ENCODE results near the gene NKD2.

Gene NKD2

DNA sequence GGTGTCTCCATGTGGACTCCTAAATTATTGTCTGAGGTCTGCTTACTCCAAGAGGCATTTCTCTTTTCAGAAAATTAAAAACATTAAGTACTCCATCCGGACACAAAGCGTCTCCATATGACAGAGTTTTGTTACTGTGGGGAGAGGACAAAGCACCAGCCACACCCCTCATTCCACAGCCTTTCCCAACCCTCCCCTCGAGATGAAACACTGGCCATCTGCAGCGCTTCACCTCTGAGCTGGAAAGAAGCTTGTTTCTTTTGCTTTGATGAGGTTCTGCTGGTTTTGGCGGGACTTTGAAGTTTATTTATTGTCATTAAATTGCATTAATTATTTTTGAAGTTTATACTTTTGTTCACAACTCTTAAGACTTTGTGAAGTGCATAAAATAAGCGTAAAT is 27.6 kb upstream of the NKD2 start:
- H3K4me1 ChIP-seq (ENCODE audit: control insufficient read depth in 1 of 2, insufficient read depth in 1 of 2, low read depth in 1 of 2, low read length in 1 of 2), result no peaks in the 10 kb centered on the region
- H3K9me3 ChIP-seq, result no peaks in the 10 kb centered on the region
- no peak overlapping the region for H3K4me3 ChIP-seq (ENCODE audit: low read depth in 1 of 2, low read length in 1 of 2)
- no peak overlapping the region for H3K27ac ChIP-seq
- no peaks in the 10 kb centered on the region for H3K36me3 ChIP-seq
- TF ChIP-seq, protein P1, sequence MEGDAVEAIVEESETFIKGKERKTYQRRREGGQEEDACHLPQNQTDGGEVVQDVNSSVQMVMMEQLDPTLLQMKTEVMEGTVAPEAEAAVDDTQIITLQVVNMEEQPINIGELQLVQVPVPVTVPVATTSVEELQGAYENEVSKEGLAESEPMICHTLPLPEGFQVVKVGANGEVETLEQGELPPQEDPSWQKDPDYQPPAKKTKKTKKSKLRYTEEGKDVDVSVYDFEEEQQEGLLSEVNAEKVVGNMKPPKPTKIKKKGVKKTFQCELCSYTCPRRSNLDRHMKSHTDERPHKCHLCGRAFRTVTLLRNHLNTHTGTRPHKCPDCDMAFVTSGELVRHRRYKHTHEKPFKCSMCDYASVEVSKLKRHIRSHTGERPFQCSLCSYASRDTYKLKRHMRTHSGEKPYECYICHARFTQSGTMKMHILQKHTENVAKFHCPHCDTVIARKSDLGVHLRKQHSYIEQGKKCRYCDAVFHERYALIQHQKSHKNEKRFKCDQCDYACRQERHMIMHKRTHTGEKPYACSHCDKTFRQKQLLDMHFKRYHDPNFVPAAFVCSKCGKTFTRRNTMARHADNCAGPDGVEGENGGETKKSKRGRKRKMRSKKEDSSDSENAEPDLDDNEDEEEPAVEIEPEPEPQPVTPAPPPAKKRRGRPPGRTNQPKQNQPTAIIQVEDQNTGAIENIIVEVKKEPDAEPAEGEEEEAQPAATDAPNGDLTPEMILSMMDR (IDR thresholded peaks at IDR 0.05), result no peak
- no peaks in the 10 kb centered on the region for H3K27me3 ChIP-seq

DNA sequence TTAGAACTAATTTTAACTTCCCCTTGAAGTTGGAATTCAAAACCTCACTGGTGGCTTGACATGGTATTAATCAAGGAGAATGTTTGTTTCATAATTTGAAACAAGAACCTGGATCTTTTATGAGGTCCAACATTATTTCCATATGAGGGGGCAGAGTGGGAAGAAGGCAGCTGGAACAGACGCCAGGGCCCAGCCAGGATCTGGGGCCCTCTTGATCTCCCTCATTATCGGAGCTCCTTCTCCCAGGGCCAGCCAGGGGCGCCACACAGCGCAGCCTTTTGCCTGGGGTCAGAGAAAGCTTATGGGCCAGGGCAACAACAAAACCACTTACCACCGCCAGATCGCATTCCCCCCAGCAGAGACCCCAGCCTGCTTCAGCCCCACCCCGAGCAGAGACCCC is 27.1 kb upstream of the NKD2 start:
- TF ChIP-seq, protein P1 (IDR thresholded peaks at IDR 0.05), result no peak
- no peaks in the 10 kb centered on the region for H3K4me1 ChIP-seq (ENCODE audit: control insufficient read depth in 1 of 2, insufficient read depth in 1 of 2, low read depth in 1 of 2, low read length in 1 of 2)

DNA sequence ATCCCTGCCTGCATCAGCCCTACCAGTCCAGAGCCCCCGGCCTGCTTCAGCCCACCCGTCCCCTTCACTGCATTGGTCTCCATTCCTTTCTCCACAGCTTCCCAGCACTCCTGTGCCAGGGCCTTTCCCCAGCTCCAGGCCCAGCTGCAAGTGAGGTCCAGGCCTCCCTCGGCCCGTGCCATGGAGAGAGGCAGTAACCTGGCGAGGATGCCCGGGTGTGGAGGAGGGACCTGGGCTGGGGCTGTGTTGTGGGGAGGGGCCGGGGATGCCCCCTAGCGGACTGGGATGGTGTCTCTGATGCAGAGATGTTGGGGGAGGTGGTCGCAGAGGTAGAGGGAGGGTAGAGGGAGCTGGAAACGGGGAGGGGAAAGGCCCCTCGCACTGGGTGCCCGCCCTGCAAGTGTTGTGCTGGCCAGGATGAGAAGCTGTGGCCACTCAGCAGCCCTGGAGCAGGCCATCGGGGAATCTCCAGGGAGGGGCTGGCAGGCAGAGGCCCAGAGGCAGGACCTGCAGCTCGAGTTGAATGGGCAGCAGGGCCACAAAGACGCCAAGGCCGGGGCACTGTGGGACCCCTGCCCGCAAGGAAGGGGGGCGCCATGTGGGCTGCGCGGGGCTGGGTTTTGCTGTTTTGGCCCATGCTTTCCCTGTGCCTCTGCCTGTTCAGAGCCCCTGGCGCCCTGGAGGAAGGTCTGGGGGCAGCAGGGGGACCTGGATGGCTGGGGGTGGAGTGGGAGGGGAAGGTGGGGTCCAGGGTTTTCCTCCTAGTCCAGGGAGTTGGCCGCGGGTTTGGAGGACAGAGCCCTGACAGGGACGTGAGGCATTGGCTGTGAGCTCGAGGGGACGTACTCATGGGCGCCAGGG is 26.0 kb upstream of the NKD2 start:
- Histone ChIP-seq H3K27ac (no peak overlapping the region), H3K36me3 (no peaks in the 10 kb centered on the region), H3K4me3 (ENCODE audit: low read depth in 1 of 2, low read length in 1 of 2) (no peak overlapping the region), H3K4me1 (ENCODE audit: control insufficient read depth in 1 of 2, insufficient read depth in 1 of 2, low read depth in 1 of 2, low read length in 1 of 2) (no peaks in the 10 kb centered on the region), H3K27me3 (no peaks in the 10 kb centered on the region), H3K9me3 (no peaks in the 10 kb centered on the region)
- TF ChIP-seq, protein P1 (IDR thresholded peaks at IDR 0.05), result no peak

More for the DNA sequence above, 27.1 kb upstream of the NKD2 start:
- Histone ChIP-seq H3K9me3 (no peaks in the 10 kb centered on the region), H3K27me3 (no peaks in the 10 kb centered on the region), H3K36me3 (no peaks in the 10 kb centered on the region), H3K4me3 (ENCODE audit: low read depth in 1 of 2, low read length in 1 of 2) (no peak overlapping the region), H3K27ac (no peak overlapping the region)

DNA sequence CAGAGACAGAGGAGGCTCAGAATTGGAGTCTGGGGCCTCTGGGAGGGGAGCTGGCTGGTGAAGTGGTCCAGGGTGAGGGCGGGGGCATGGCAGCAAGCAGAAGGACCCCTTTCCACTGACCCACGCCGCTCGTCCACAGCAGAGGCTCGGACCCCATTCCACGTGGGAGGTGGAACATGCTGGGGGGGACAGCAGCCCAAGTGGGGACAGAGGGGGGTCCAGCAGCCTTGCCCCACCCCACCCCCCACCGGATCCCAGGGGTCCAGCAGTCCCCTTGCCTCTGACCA is 25.4 kb upstream of the NKD2 start:
- H3K4me3 ChIP-seq (ENCODE audit: low read depth in 1 of 2, low read length in 1 of 2), result no peak overlapping the region
- TF ChIP-seq, protein P1 (IDR thresholded peaks at IDR 0.05), result no peak
- peaks cover under 1% of the 10 kb centered on the region for H3K27me3 ChIP-seq
- H3K4me1 ChIP-seq (ENCODE audit: control insufficient read depth in 1 of 2, insufficient read depth in 1 of 2, low read depth in 1 of 2, low read length in 1 of 2), result no peaks in the 10 kb centered on the region
- H3K9me3 ChIP-seq, result no peaks in the 10 kb centered on the region
- no peaks in the 10 kb centered on the region for H3K36me3 ChIP-seq
- H3K27ac ChIP-seq, result no peak overlapping the region

DNA sequence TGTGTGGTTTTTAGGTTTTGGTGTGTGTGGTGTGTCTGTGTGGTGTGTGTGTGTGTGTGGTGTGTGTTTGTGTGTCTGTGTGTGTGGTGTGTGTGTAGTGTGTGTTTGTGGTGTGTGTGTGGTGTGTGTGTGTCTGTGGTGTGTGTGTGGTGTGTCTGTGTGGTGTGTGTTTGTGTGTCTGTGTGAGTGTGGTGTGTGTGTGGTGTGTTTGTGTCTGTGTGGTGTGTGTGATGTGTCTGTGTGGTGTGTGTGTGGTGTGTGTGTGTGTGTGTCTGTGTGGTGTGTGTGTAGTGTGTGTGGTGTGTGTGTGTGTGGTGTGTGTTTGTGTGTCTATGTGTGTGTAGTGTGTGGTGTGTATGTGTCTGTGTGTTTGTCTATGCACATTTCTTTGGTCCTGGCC is 25.0 kb upstream of the NKD2 start:
- no peaks in the 10 kb centered on the region for H3K9me3 ChIP-seq
- TF ChIP-seq, protein P1 (IDR thresholded peaks at IDR 0.05), result no peak
- no peaks in the 10 kb centered on the region for H3K36me3 ChIP-seq
- H3K27ac ChIP-seq, result no peak overlapping the region
- no peak overlapping the region for H3K4me3 ChIP-seq (ENCODE audit: low read depth in 1 of 2, low read length in 1 of 2)
- no peaks in the 10 kb centered on the region for H3K4me1 ChIP-seq (ENCODE audit: control insufficient read depth in 1 of 2, insufficient read depth in 1 of 2, low read depth in 1 of 2, low read length in 1 of 2)
- peaks cover 5% of the 10 kb centered on the region for H3K27me3 ChIP-seq

Data from neutrophil (primary cell).